GM10266 (cell line): Measurements from ENCODE around the gene RXFP4.

ENCODE experiments used
- DNase-seq: peaks from one replicate; pipeline ENCODE4 v3.0.0; 2012; ENCODE audit errors: extremely low spot score
- CTCF ChIP-seq: IDR thresholded peaks from 2 replicates; pipeline ENCODE4 v1.5.1; 2012; ENCODE audit warnings: mild to moderate bottlenecking, low read depth; ENCODE audit not compliant: control insufficient read depth, insufficient read depth; ENCODE audit errors: missing control alignments

RXFP4 gene

GRCh38 chr1:155989242-155990004 is 48.0 kb downstream of the RXFP4 start:
- peak; percentile 74 for DNase-seq
- TF ChIP-seq CTCF: peak; percentile 98

- no peak for TF ChIP-seq CTCF
- no peak for DNase-seq
Observed at GRCh38 chr1:155990005-155990739, 48.7 kb downstream of the RXFP4 start.
